ENCODE measurements around the gene C17orf107. TPM values are rescaled to one million over a fixed set of nuclear protein-coding genes. Genes with fewer than 3 reads are reported as not detected.

Gene C17orf107
- total and polyA plus RNA-seq, 2 of the 13 experiments (the other 11 are each of a cell fraction or from before 2014, with no cell fraction given): 0.20 to 0.59 TPM

DNA sequence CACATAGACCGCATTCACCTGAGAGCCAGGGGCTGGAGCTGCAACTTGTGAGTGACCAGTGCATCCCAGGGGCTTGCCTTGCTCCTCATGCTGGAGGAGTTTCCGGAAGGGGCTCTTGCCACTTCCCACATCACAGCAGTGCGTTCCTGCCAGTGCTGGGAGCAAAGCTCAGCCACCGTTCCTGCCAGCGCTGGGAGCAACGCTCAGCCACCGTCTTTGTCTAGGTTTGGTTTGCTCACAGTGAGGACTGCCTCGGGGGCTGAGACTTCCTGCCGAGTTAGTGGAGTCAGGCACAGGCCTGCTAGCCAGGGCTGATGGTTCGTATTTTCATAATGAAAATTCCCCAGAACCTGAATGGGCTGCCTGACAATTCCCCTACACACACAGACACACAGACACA, 9.0 kb downstream of the C17orf107 start (continued):
- TF ChIP-seq, protein P1, sequence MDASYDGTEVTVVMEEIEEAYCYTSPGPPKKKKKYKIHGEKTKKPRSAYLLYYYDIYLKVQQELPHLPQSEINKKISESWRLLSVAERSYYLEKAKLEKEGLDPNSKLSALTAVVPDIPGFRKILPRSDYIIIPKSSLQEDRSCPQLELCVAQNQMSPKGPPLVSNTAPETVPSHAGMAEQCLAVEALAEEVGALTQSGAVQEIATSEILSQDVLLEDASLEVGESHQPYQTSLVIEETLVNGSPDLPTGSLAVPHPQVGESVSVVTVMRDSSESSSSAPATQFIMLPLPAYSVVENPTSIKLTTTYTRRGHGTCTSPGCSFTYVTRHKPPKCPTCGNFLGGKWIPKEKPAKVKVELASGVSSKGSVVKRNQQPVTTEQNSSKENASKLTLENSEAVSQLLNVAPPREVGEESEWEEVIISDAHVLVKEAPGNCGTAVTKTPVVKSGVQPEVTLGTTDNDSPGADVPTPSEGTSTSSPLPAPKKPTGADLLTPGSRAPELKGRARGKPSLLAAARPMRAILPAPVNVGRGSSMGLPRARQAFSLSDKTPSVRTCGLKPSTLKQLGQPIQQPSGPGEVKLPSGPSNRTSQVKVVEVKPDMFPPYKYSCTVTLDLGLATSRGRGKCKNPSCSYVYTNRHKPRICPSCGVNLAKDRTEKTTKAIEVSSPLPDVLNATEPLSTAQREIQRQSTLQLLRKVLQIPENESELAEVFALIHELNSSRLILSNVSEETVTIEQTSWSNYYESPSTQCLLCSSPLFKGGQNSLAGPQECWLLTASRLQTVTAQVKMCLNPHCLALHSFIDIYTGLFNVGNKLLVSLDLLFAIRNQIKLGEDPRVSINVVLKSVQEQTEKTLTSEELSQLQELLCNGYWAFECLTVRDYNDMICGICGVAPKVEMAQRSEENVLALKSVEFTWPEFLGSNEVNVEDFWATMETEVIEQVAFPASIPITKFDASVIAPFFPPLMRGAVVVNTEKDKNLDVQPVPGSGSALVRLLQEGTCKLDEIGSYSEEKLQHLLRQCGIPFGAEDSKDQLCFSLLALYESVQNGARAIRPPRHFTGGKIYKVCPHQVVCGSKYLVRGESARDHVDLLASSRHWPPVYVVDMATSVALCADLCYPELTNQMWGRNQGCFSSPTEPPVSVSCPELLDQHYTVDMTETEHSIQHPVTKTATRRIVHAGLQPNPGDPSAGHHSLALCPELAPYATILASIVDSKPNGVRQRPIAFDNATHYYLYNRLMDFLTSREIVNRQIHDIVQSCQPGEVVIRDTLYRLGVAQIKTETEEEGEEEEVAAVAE (CRISPR knock-in tag; IDR thresholded peaks at IDR 0.05; ENCODE audit: borderline replicate concordance): peak; percentile 57; the same call in 1 of the 2 replicates
- TF ChIP-seq SIN3A (IDR thresholded peaks at IDR 0.05; ENCODE audit: borderline replicate concordance, low read depth, low read length): no peak
- TF ChIP-seq MIER2 (CRISPR knock-in tag; IDR thresholded peaks at IDR 0.05): 0 out of 2 replicates have a peak, but pooled peaks have one; percentile 35
- TF ChIP-seq ZNF629 (CRISPR knock-in tag; conservative IDR thresholded peaks at IDR 0.05): peak; percentile 58
- TF ChIP-seq DPF2 (CRISPR knock-in tag; IDR thresholded peaks at IDR 0.05; ENCODE audit: borderline replicate concordance, low read depth): no peak
- TF ChIP-seq, protein P2, sequence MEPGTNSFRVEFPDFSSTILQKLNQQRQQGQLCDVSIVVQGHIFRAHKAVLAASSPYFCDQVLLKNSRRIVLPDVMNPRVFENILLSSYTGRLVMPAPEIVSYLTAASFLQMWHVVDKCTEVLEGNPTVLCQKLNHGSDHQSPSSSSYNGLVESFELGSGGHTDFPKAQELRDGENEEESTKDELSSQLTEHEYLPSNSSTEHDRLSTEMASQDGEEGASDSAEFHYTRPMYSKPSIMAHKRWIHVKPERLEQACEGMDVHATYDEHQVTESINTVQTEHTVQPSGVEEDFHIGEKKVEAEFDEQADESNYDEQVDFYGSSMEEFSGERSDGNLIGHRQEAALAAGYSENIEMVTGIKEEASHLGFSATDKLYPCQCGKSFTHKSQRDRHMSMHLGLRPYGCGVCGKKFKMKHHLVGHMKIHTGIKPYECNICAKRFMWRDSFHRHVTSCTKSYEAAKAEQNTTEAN (CRISPR knock-in tag; conservative IDR thresholded peaks at IDR 0.05): 0 out of 2 replicates have a peak, but pooled peaks have one; percentile 38
- peak; percentile 53; the same call in 1 of the 2 replicates for TF ChIP-seq POLR2AphosphoS5 (IDR thresholded peaks at IDR 0.05; ENCODE audit: low read depth, low read length)
- TF ChIP-seq ZNF841 (CRISPR knock-in tag; IDR thresholded peaks at IDR 0.05; ENCODE audit: borderline replicate concordance): no peak
- TF ChIP-seq KLF12 (CRISPR knock-in tag; IDR thresholded peaks at IDR 0.05; ENCODE audit: borderline replicate concordance): no peak
- TF ChIP-seq HNRNPL (IDR thresholded peaks at IDR 0.05; ENCODE audit: low read depth, low read length): peak; percentile 83
- TF ChIP-seq, protein P3, sequence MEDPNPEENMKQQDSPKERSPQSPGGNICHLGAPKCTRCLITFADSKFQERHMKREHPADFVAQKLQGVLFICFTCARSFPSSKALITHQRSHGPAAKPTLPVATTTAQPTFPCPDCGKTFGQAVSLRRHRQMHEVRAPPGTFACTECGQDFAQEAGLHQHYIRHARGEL (CRISPR knock-in tag; IDR thresholded peaks at IDR 0.05): no peak
- peak; percentile 25; the same call in 1 of the 2 replicates for TF ChIP-seq SOX5 (CRISPR knock-in tag; IDR thresholded peaks at IDR 0.05; ENCODE audit: borderline replicate concordance)
- TF ChIP-seq TGIF2 (CRISPR knock-in tag; IDR thresholded peaks at IDR 0.05): peak; percentile 49; the same call in 1 of the 2 replicates
- TF ChIP-seq, protein P4, sequence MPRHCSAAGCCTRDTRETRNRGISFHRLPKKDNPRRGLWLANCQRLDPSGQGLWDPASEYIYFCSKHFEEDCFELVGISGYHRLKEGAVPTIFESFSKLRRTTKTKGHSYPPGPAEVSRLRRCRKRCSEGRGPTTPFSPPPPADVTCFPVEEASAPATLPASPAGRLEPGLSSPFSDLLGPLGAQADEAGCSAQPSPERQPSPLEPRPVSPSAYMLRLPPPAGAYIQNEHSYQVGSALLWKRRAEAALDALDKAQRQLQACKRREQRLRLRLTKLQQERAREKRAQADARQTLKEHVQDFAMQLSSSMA (CRISPR knock-in tag; IDR thresholded peaks at IDR 0.05): no peak
- no peak for TF ChIP-seq NFRKB (IDR thresholded peaks at IDR 0.05)
- TF ChIP-seq ZNF678 (CRISPR knock-in tag; IDR thresholded peaks at IDR 0.05): no peak
- peak; percentile 83 for TF ChIP-seq TEAD3 (CRISPR knock-in tag; optimal IDR thresholded peaks at IDR 0.05; ENCODE audit: borderline replicate concordance)
- no peak for TF ChIP-seq THYN1 (CRISPR knock-in tag; IDR thresholded peaks at IDR 0.05; ENCODE audit: borderline replicate concordance, low read depth)
- TF ChIP-seq MAFG (CRISPR knock-in tag; IDR thresholded peaks at IDR 0.05): no peak
- TF ChIP-seq, protein P5, sequence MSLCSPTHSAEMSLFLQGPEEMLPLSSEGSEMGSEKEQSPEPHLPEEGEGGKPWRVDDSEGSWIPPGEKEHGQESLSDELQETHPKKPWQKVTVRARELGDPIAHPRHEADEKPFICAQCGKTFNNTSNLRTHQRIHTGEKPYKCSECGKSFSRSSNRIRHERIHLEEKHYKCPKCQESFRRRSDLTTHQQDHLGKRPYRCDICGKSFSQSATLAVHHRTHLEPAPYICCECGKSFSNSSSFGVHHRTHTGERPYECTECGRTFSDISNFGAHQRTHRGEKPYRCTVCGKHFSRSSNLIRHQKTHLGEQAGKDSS (CRISPR knock-in tag; IDR thresholded peaks at IDR 0.05; ENCODE audit: borderline replicate concordance, low read depth): peak; percentile 62; the same call in 1 of the 2 replicates
- TF ChIP-seq MEIS2 (CRISPR knock-in tag; IDR thresholded peaks at IDR 0.05): peak; percentile 62; the same call in 1 of the 2 replicates
- peak; percentile 43; the same call in 1 of the 2 replicates for TF ChIP-seq NCOA2 (CRISPR knock-in tag; IDR thresholded peaks at IDR 0.05)
- TF ChIP-seq RELA (CRISPR knock-in tag; IDR thresholded peaks at IDR 0.05): no peak
- TF ChIP-seq ZNF766 (CRISPR knock-in tag; IDR thresholded peaks at IDR 0.05; ENCODE audit: borderline replicate concordance): no peak; the same call in 1 of the 2 replicates
- TF ChIP-seq FIP1L1 (IDR thresholded peaks at IDR 0.05; ENCODE audit: borderline replicate concordance, insufficient read depth, low read depth, low read length): no peak

Data from HepG2 (cell line).